ENCODE data around the gene ENHO. TPM values are rescaled to one million over a fixed set of nuclear protein-coding genes. Genes with fewer than 3 reads are reported as not detected.
A peak's percentile ranks its signal among the peaks of the same experiment; 100 is the strongest.

The ENHO gene
- total RNA-seq, 2 donors from 2014 or later, result 1.2 to 1.3 TPM

GRCh38 chr9:34546834-34547827 lies 24.3 kb upstream of the ENHO start:
- Histone ChIP-seq H3K4me3 (no peak overlapping the region), H3K27ac (no peak overlapping the region), H3K9ac (ENCODE audit: low read depth in 2 of 2, low read length in 2 of 2) (no peak overlapping the region), H3K4me1 (no peaks in the 10 kb centered on the region), H3K9me3 (no peaks in the 10 kb centered on the region), H3K27me3 (no peaks in the 10 kb centered on the region), H3K36me3 (no peaks in the 10 kb centered on the region)
- peak; percentile 53 for DNase-seq
- intact Hi-C loops (cut with DNase I), result loop anchor here (5.0 kb wide), 2 partner anchors 110 to 145 kb away; no protein-coding TSS in a partner anchor
- TF ChIP-seq, protein P1, sequence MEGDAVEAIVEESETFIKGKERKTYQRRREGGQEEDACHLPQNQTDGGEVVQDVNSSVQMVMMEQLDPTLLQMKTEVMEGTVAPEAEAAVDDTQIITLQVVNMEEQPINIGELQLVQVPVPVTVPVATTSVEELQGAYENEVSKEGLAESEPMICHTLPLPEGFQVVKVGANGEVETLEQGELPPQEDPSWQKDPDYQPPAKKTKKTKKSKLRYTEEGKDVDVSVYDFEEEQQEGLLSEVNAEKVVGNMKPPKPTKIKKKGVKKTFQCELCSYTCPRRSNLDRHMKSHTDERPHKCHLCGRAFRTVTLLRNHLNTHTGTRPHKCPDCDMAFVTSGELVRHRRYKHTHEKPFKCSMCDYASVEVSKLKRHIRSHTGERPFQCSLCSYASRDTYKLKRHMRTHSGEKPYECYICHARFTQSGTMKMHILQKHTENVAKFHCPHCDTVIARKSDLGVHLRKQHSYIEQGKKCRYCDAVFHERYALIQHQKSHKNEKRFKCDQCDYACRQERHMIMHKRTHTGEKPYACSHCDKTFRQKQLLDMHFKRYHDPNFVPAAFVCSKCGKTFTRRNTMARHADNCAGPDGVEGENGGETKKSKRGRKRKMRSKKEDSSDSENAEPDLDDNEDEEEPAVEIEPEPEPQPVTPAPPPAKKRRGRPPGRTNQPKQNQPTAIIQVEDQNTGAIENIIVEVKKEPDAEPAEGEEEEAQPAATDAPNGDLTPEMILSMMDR (IDR thresholded peaks at IDR 0.05), result peak; percentile 56

- Histone ChIP-seq H3K27ac (no peak overlapping the region), H3K4me1 (no peaks in the 10 kb centered on the region), H3K36me3 (no peaks in the 10 kb centered on the region), H3K9ac (ENCODE audit: low read depth in 2 of 2, low read length in 2 of 2) (no peak overlapping the region), H3K9me3 (no peaks in the 10 kb centered on the region), H3K4me3 (no peak overlapping the region), H3K27me3 (no peaks in the 10 kb centered on the region)
- DNase-seq, result no peak
- TF ChIP-seq, protein P1 (IDR thresholded peaks at IDR 0.05), result no peak
- intact Hi-C loops (cut with DNase I), result loop anchor here (5.0 kb wide), 2 partner anchors 109 to 144 kb away; no protein-coding TSS in a partner anchor
Measured at GRCh38 chr9:34546102-34546833, 23.5 kb upstream of the ENHO start.

DNA sequence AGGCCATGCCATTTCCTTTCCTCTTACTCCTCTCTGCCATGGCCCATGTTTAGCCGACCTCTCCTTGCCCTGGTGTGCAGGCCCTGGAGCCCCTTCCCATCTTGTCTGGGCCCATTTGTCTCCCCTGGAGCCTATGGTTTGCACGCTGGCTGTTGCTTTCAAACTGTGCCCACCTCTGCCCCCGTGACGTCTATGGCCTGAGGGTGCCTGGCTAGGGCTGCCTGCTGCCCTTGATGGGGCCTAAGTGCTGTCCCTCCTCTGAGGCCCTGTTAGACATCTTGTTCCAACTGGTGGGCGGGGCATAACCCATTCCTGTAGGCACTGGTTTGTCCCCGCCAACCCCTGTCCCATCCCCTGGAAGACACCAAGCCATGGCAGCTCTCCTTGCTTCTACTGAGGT lies 22.7 kb upstream of the ENHO start:
- H3K36me3 ChIP-seq, result no peaks in the 10 kb centered on the region

DNA sequence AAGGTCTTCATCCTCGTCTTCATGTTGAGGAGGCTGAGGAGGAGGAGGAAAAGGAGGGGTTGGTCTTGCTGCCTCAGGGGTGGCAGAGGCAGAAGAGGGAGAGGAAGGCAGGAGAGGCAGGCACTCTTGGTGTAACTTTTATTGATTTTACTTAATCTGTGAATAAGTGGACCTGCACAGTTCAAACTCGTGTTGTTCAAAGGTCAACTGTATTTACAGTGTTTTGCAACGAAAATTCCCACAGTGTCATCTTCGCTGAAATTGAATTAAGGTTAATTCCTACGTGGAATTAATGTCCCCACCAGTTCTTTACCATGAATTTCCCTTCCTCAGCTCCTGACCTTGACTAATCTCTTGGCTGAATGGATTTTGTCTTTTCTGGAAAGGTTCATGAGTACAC lies 21.2 kb upstream of the ENHO start:
- Histone ChIP-seq H3K27me3 (no peaks in the 10 kb centered on the region), H3K27ac (no peak overlapping the region), H3K9me3 (no peaks in the 10 kb centered on the region), H3K4me3 (no peak overlapping the region), H3K4me1 (no peaks in the 10 kb centered on the region), H3K36me3 (no peaks in the 10 kb centered on the region), H3K9ac (ENCODE audit: low read depth in 2 of 2, low read length in 2 of 2) (no peak overlapping the region)
- intact Hi-C loops (cut with DNase I), result no loop called here
- TF ChIP-seq, protein P1 (IDR thresholded peaks at IDR 0.05), result no peak
- no peak for DNase-seq

More for the DNA sequence above, 22.7 kb upstream of the ENHO start:
- H3K4me3 ChIP-seq, result no peak overlapping the region
- TF ChIP-seq, protein P1 (IDR thresholded peaks at IDR 0.05), result no peak
- H3K4me1 ChIP-seq, result no peaks in the 10 kb centered on the region
- H3K27ac ChIP-seq, result no peak overlapping the region
- no peak for DNase-seq
- intact Hi-C loops (cut with DNase I), result loop anchor here (5.0 kb wide), 2 partner anchors 108 to 143 kb away; no protein-coding TSS in a partner anchor
- H3K9ac ChIP-seq (ENCODE audit: low read depth in 2 of 2, low read length in 2 of 2), result no peak overlapping the region
- H3K27me3 ChIP-seq, result no peaks in the 10 kb centered on the region
- H3K9me3 ChIP-seq, result no peaks in the 10 kb centered on the region

- Histone ChIP-seq H3K9ac (ENCODE audit: low read depth in 2 of 2, low read length in 2 of 2) (no peak overlapping the region), H3K36me3 (no peaks in the 10 kb centered on the region), H3K4me3 (no peak overlapping the region), H3K27me3 (no peaks in the 10 kb centered on the region), H3K9me3 (no peaks in the 10 kb centered on the region), H3K4me1 (no peaks in the 10 kb centered on the region), H3K27ac (no peak overlapping the region)
- TF ChIP-seq, protein P1 (IDR thresholded peaks at IDR 0.05), result no peak
- intact Hi-C loops (cut with DNase I), result no loop called here
- no peak for DNase-seq
Measured at GRCh38 chr9:34541540-34541939, 18.8 kb upstream of the ENHO start.

Measured in colonic mucosa (tissue), 4 donors.